ENCODE results near the gene GMDS.
A peak's percentile ranks its signal among the peaks of the same experiment; 100 is the strongest.

The GMDS gene

DNA sequence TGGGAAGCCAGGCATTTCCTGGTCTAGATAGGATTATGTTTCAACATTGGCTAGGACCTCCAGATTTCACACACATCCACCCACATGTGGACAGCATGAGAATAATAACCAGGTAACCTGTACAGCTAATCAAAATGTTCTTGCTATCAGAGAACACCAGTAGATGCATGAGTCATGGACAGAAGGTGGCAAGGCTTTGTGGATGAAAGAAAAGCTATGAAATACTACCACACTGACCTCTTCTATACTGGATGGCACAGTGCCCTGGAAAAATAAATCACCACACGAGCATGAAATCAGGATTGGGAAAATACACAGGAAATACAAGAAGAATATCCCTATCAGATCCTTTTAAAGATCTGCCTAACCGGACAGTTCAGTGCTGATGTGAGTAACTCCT is 113.0 kb downstream of the GMDS start:
- Histone ChIP-seq H3K27me3 (no peaks in the 10 kb centered on the region), H3K4me1 (no peaks in the 10 kb centered on the region), H3K9me3 (no peaks in the 10 kb centered on the region), H3K4me3 (ENCODE audit: low read depth, low read length) (no peak overlapping the region), H3K36me3 (no peaks in the 10 kb centered on the region)
- TF ChIP-seq, protein P1, sequence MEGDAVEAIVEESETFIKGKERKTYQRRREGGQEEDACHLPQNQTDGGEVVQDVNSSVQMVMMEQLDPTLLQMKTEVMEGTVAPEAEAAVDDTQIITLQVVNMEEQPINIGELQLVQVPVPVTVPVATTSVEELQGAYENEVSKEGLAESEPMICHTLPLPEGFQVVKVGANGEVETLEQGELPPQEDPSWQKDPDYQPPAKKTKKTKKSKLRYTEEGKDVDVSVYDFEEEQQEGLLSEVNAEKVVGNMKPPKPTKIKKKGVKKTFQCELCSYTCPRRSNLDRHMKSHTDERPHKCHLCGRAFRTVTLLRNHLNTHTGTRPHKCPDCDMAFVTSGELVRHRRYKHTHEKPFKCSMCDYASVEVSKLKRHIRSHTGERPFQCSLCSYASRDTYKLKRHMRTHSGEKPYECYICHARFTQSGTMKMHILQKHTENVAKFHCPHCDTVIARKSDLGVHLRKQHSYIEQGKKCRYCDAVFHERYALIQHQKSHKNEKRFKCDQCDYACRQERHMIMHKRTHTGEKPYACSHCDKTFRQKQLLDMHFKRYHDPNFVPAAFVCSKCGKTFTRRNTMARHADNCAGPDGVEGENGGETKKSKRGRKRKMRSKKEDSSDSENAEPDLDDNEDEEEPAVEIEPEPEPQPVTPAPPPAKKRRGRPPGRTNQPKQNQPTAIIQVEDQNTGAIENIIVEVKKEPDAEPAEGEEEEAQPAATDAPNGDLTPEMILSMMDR (IDR thresholded peaks at IDR 0.05; ENCODE audit: low read depth, low read length), result no peak
- DNase-seq, result no peak

DNA sequence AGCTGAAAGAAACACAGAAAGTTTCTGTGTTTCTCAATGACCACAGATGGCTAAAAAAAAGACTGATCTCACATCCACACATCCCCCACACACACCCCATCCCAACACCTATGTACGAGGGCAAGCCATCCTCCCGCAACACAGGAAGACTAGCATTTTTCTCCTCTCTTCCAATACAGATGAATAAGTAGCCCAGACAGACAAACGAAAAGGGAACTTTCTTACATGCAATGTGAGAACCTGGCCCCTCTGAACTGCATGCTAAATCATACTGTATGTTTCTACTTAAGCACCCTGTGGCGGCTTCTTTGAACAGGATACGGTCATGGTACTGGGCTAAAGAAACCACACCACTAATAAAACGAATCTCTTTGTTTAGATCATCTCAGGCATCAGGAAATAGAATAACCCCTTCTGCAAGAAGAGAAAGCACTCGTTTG is 116.2 kb downstream of the GMDS start:
- no peaks in the 10 kb centered on the region for H3K27me3 ChIP-seq
- no peaks in the 10 kb centered on the region for H3K9me3 ChIP-seq
- DNase-seq, result no peak
- H3K4me3 ChIP-seq (ENCODE audit: low read depth, low read length), result no peak overlapping the region
- no peaks in the 10 kb centered on the region for H3K36me3 ChIP-seq
- no peaks in the 10 kb centered on the region for H3K4me1 ChIP-seq
- TF ChIP-seq, protein P1 (IDR thresholded peaks at IDR 0.05; ENCODE audit: low read depth, low read length), result no peak

GRCh38 chr6:2127484-2127911 is 117.9 kb downstream of the GMDS start:
- H3K9me3 ChIP-seq, result no peaks in the 10 kb centered on the region
- H3K36me3 ChIP-seq, result no peaks in the 10 kb centered on the region
- DNase-seq, result no peak
- no peaks in the 10 kb centered on the region for H3K27me3 ChIP-seq
- H3K4me1 ChIP-seq, result no peaks in the 10 kb centered on the region
- no peak overlapping the region for H3K4me3 ChIP-seq (ENCODE audit: low read depth, low read length)
- TF ChIP-seq, protein P1 (IDR thresholded peaks at IDR 0.05; ENCODE audit: low read depth, low read length), result no peak

- H3K9me3 ChIP-seq, result no peaks in the 10 kb centered on the region
- no peaks in the 10 kb centered on the region for H3K4me1 ChIP-seq
- TF ChIP-seq, protein P1 (IDR thresholded peaks at IDR 0.05; ENCODE audit: low read depth, low read length), result no peak
- no peak overlapping the region for H3K4me3 ChIP-seq (ENCODE audit: low read depth, low read length)
- no peaks in the 10 kb centered on the region for H3K27me3 ChIP-seq
- no peak for DNase-seq
- H3K36me3 ChIP-seq, result no peaks in the 10 kb centered on the region
Observed at GRCh38 chr6:2126351-2126750, 119.1 kb downstream of the GMDS start.

DNA sequence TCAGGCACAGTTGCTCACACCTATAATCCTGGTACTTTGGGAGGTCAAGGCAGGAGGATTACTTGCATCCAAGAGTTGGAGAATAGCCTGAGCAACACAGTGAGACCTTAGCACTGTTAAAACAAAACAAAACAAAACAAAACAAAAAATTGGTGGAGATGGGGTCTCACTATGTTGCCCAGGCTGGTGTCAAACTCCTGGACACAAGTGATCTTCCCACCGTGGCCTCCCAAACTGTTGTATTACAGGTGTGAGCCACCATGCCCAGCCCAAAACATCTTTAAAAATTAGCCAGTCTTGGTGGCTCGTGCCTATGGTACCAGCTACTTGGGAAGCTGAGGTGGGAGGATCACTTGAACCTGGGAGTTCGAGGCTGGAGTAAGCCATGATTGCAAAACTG is 120.2 kb downstream of the GMDS start:
- no peak for DNase-seq
- H3K4me1 ChIP-seq, result no peaks in the 10 kb centered on the region
- no peaks in the 10 kb centered on the region for H3K27me3 ChIP-seq
- TF ChIP-seq, protein P1 (IDR thresholded peaks at IDR 0.05; ENCODE audit: low read depth, low read length), result no peak
- no peak overlapping the region for H3K4me3 ChIP-seq (ENCODE audit: low read depth, low read length)
- H3K36me3 ChIP-seq, result no peaks in the 10 kb centered on the region
- no peaks in the 10 kb centered on the region for H3K9me3 ChIP-seq

GRCh38 chr6:2124260-2124709 is 121.1 kb downstream of the GMDS start:
- no peaks in the 10 kb centered on the region for H3K4me1 ChIP-seq
- peak; percentile 10 for DNase-seq
- H3K9me3 ChIP-seq, result no peaks in the 10 kb centered on the region
- no peaks in the 10 kb centered on the region for H3K36me3 ChIP-seq
- TF ChIP-seq, protein P1 (IDR thresholded peaks at IDR 0.05; ENCODE audit: low read depth, low read length), result no peak
- H3K4me3 ChIP-seq (ENCODE audit: low read depth, low read length), result 0 out of 2 replicates have a peak overlapping the region, but pooled peaks have one; percentile 6
- H3K27me3 ChIP-seq, result no peaks in the 10 kb centered on the region
